Measurements from ENCODE around the gene PVR. TPM values are rescaled to one million over a fixed set of nuclear protein-coding genes. Genes with fewer than 3 reads are reported as not detected.

The PVR gene
- total RNA-seq, 4 donors from 2014 or later, result 26.2 to 49.0 (median 33.3) TPM

GRCh38 chr19:44620667-44621066 is 23.0 kb upstream of the PVR start:
- no peak for TF ChIP-seq POLR2A (IDR thresholded peaks at IDR 0.05)
- TF ChIP-seq CTCF (IDR thresholded peaks at IDR 0.05), result no peak
- TF ChIP-seq POLR2AphosphoS5 (IDR thresholded peaks at IDR 0.05), result no peak
- TF ChIP-seq EP300 (IDR thresholded peaks at IDR 0.05; ENCODE audit: low read depth), result no peak
- in situ Hi-C loops (cut with MboI; ENCODE audit: low pct_ligation_motif_present in 1 of 4, low pct_unique_long_range_greater_than_20kb in 1 of 4, low sequenced_read_pairs in 3 of 4), result no loop called here
- H3K9me3 ChIP-seq, result no peaks in the 10 kb centered on the region

GRCh38 chr19:44621367-44621766 is 22.3 kb upstream of the PVR start:
- 91% methylated on average over 6 of the region's 6 CpGs; no CpG with 5 or more reads in 1 of the 2 donors for WGBS, 2 donors (ENCODE audit: low coverage in 1 of 2)
- no peaks in the 10 kb centered on the region for H3K9me3 ChIP-seq
- H3K27ac ChIP-seq, result no peak overlapping the region
- no peak overlapping the region for H3K4me3 ChIP-seq
- in situ Hi-C loops (cut with MboI; ENCODE audit: low pct_ligation_motif_present in 1 of 4, low pct_unique_long_range_greater_than_20kb in 1 of 4, low sequenced_read_pairs in 3 of 4) (no loop called here), intact Hi-C loops (cut with DNase I; ENCODE audit: low total_unique reads) (no loop called here)
- H3K27me3 ChIP-seq, result no peaks in the 10 kb centered on the region
- no peak for DNase-seq
- TF ChIP-seq EP300 (IDR thresholded peaks at IDR 0.05; ENCODE audit: low read depth) (no peak), POLR2AphosphoS5 (IDR thresholded peaks at IDR 0.05) (no peak), POLR2A (IDR thresholded peaks at IDR 0.05) (no peak), CTCF (IDR thresholded peaks at IDR 0.05) (no peak)
- H3K36me3 ChIP-seq, result no peaks in the 10 kb centered on the region
- peaks cover 0 to 3% (median 0%) of the 10 kb centered on the region in 4 donors for H3K4me1 ChIP-seq

More at GRCh38 chr19:44620667-44621066, 23.0 kb upstream of the PVR start:
- no peak for DNase-seq
- no peaks in the 10 kb centered on the region for H3K27me3 ChIP-seq
- H3K4me3 ChIP-seq, result no peak overlapping the region
- H3K36me3 ChIP-seq, result no peaks in the 10 kb centered on the region
- WGBS, 2 donors (ENCODE audit: low coverage in 1 of 2), result 85% methylated on average over 5 of the region's 5 CpGs; no CpG with 5 or more reads in 1 of the 2 donors
- H3K27ac ChIP-seq, result no peak overlapping the region
- peaks cover 0 to 6% (median 4%) of the 10 kb centered on the region in 4 donors for H3K4me1 ChIP-seq
- intact Hi-C loops (cut with DNase I; ENCODE audit: low total_unique reads), result no loop called here

- H3K4me1 ChIP-seq, result peaks cover 0 to 3% (median 0%) of the 10 kb centered on the region in 4 donors
- H3K4me3 ChIP-seq, result no peak overlapping the region
- H3K27ac ChIP-seq, result no peak overlapping the region
- no peak for DNase-seq
- 0 to 53% methylated on average over 1 to 5 of the region's 5 CpGs for WGBS, 2 donors (ENCODE audit: low coverage in 1 of 2)
- TF ChIP-seq CTCF (IDR thresholded peaks at IDR 0.05) (no peak), EP300 (IDR thresholded peaks at IDR 0.05; ENCODE audit: low read depth) (no peak), POLR2A (IDR thresholded peaks at IDR 0.05) (no peak), POLR2AphosphoS5 (IDR thresholded peaks at IDR 0.05) (no peak)
- in situ Hi-C loops (cut with MboI; ENCODE audit: low pct_ligation_motif_present in 1 of 4, low pct_unique_long_range_greater_than_20kb in 1 of 4, low sequenced_read_pairs in 3 of 4), result no loop called here
- no peaks in the 10 kb centered on the region for H3K9me3 ChIP-seq
- no peaks in the 10 kb centered on the region for H3K36me3 ChIP-seq
- H3K27me3 ChIP-seq, result no peaks in the 10 kb centered on the region
- intact Hi-C loops (cut with DNase I; ENCODE audit: low total_unique reads), result no loop called here
Observed at GRCh38 chr19:44623080-44623479, 20.6 kb upstream of the PVR start.

- 87% methylated on average over 4 of the region's 4 CpGs; no CpG with 5 or more reads in 1 of the 2 donors for WGBS, 2 donors (ENCODE audit: low coverage in 1 of 2)
- in situ Hi-C loops (cut with MboI; ENCODE audit: low pct_ligation_motif_present in 1 of 4, low pct_unique_long_range_greater_than_20kb in 1 of 4, low sequenced_read_pairs in 3 of 4), result no loop called here
- H3K36me3 ChIP-seq, result no peaks in the 10 kb centered on the region
Observed at GRCh38 chr19:44623626-44624025, 20.1 kb upstream of the PVR start.

More at GRCh38 chr19:44623626-44624025, 20.1 kb upstream of the PVR start:
- Histone ChIP-seq H3K27me3 (no peaks in the 10 kb centered on the region), H3K9me3 (no peaks in the 10 kb centered on the region), H3K4me3 (no peak overlapping the region), H3K27ac (no peak overlapping the region), H3K4me1 (peaks cover 0 to 3% (median 0%) of the 10 kb centered on the region in 4 donors)
- intact Hi-C loops (cut with DNase I; ENCODE audit: low total_unique reads), result no loop called here
- no peak for DNase-seq
- TF ChIP-seq CTCF (IDR thresholded peaks at IDR 0.05) (no peak), POLR2AphosphoS5 (IDR thresholded peaks at IDR 0.05) (no peak), POLR2A (IDR thresholded peaks at IDR 0.05) (no peak), EP300 (IDR thresholded peaks at IDR 0.05; ENCODE audit: low read depth) (no peak)
